HEK293T (cell line): Measurements from ENCODE around the gene CDC123.

Source experiments
- BHLHE40 ChIP-seq: fragments of 450-650 bp; IDR thresholded peaks from 2 replicates; pipeline ENCODE4 v1.6.1; 2016; ENCODE audit warnings: mild to moderate bottlenecking, moderate library complexity, borderline replicate concordance
- CTBP1 ChIP-seq: fragments of 450-650 bp; IDR thresholded peaks from 2 replicates; pipeline ENCODE4 v1.6.1; 2016; ENCODE audit warnings: borderline replicate concordance
- ELF4 ChIP-seq: fragments of 450-650 bp; IDR thresholded peaks from 2 replicates; pipeline ENCODE4 v1.6.1; 2017; ENCODE audit warnings: antibody characterized with exemption
- FOXA1 ChIP-seq: fragments of 450-650 bp; IDR thresholded peaks from 2 replicates; pipeline ENCODE4 v1.6.1; 2016; ENCODE audit warnings: mild to moderate bottlenecking
- FOXM1 ChIP-seq: fragments of 450-650 bp; IDR thresholded peaks from 2 replicates; pipeline ENCODE4 v1.6.1; 2017; ENCODE audit warnings: mild to moderate bottlenecking, borderline replicate concordance
- L3MBTL2 ChIP-seq: fragments of 450-650 bp; conservative IDR thresholded peaks from 2 replicates; pipeline ENCODE4 v1.6.1; 2016; ENCODE audit warnings: mild to moderate bottlenecking
- LEF1 ChIP-seq: fragments of 450-650 bp; IDR thresholded peaks from 2 replicates; pipeline ENCODE4 v1.6.1; 2017; ENCODE audit warnings: mild to moderate bottlenecking, borderline replicate concordance
- NFRKB ChIP-seq: fragments of 450-650 bp; IDR thresholded peaks from 2 replicates; pipeline ENCODE4 v1.6.1; 2016; ENCODE audit warnings: mild to moderate bottlenecking, moderate library complexity
- PKNOX1 ChIP-seq: fragments of 450-650 bp; IDR thresholded peaks from 2 replicates; pipeline ENCODE4 v1.6.1; 2016
- SP1 ChIP-seq: fragments of 450-650 bp; IDR thresholded peaks from 2 replicates; pipeline ENCODE4 v1.6.1; 2017
- SUZ12 ChIP-seq: fragments of 450-650 bp; IDR thresholded peaks from 2 replicates; pipeline ENCODE4 v1.6.1; 2016; ENCODE audit warnings: mild to moderate bottlenecking
- TARDBP ChIP-seq: fragments of 450-650 bp; IDR thresholded peaks from 2 replicates; pipeline ENCODE4 v1.6.1; 2016
- ZNF384 ChIP-seq: fragments of 450-650 bp; IDR thresholded peaks from 2 replicates; pipeline ENCODE4 v1.6.1; 2016

GRCh38 chr10:12269056-12269455 is 73.1 kb downstream of the CDC123 start:
- TF ChIP-seq NFRKB = no peak
- no peak for TF ChIP-seq TARDBP
- no peak for TF ChIP-seq FOXM1
- TF ChIP-seq FOXA1 = no peak
- no peak for TF ChIP-seq ZNF384
- TF ChIP-seq SUZ12 = no peak
- TF ChIP-seq BHLHE40 = no peak
- TF ChIP-seq SP1 = no peak
- no peak for TF ChIP-seq CTBP1
- no peak for TF ChIP-seq ELF4
- no peak for TF ChIP-seq PKNOX1
- TF ChIP-seq L3MBTL2 = no peak
- TF ChIP-seq LEF1 = no peak
